ENCODE results near the gene ERBB4.

DNA sequence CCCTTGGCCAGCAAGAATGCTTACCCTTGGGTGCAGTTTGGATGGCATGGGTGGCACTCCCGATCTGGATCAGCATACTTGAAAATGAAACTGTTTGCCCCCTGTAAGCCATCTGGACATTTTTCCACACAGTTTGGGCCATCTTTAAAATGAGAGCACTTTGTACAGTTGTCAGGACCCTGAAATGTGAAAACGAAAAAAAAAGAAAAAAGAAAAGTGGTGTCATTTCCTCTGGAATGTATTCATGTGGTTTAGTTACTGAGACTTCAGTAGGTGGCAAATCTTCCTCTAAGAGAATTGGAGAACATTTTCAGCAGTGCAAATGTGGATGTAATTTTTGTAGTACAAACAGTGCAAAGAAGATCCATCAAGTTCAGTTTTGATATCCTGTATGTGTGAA, 873.3 kb downstream of the ERBB4 start:
- TF ChIP-seq, protein P1, sequence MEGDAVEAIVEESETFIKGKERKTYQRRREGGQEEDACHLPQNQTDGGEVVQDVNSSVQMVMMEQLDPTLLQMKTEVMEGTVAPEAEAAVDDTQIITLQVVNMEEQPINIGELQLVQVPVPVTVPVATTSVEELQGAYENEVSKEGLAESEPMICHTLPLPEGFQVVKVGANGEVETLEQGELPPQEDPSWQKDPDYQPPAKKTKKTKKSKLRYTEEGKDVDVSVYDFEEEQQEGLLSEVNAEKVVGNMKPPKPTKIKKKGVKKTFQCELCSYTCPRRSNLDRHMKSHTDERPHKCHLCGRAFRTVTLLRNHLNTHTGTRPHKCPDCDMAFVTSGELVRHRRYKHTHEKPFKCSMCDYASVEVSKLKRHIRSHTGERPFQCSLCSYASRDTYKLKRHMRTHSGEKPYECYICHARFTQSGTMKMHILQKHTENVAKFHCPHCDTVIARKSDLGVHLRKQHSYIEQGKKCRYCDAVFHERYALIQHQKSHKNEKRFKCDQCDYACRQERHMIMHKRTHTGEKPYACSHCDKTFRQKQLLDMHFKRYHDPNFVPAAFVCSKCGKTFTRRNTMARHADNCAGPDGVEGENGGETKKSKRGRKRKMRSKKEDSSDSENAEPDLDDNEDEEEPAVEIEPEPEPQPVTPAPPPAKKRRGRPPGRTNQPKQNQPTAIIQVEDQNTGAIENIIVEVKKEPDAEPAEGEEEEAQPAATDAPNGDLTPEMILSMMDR (IDR thresholded peaks at IDR 0.05), result no peak
- TF ChIP-seq POLR2A (IDR thresholded peaks at IDR 0.05) (no peak), EP300 (IDR thresholded peaks at IDR 0.05) (no peak)
